Smooth muscle cell (in vitro differentiated cells): Measurements from ENCODE around the gene CPLANE1. TPM values are rescaled to one million over a fixed set of nuclear protein-coding genes. Genes with fewer than 3 reads are reported as not detected.

Experiments used
- DNase-seq: peaks from one replicate; lab custom pipeline; 2025; ENCODE audit not compliant: unreplicated experiment; lab: John Stamatoyannopoulos, UW
- H2AFZ ChIP-seq: fragments of 200-600 bp; sonication (generic); 2 replicates; pipeline ENCODE4 v1.6.0; 2016; ENCODE audit warnings: antibody characterized with exemption, low read depth, mild to moderate bottlenecking
- H3F3A ChIP-seq: fragments of 200-600 bp; sonication (generic); 2 replicates; pipeline ENCODE4 v1.6.0; 2017; ENCODE audit warnings: antibody characterized with exemption, low read depth
- H3K27ac ChIP-seq: fragments of 200-600 bp; sonication (generic); 2 replicates; pipeline ENCODE4 v1.5.1; 2016; ENCODE audit warnings: low read depth, mild to moderate bottlenecking
- H3K27me3 ChIP-seq: fragments of 200-600 bp; sonication (generic); 2 replicates; pipeline ENCODE4 v1.6.1; 2016; ENCODE audit warnings: low read depth, mild to moderate bottlenecking
- H3K36me3 ChIP-seq: fragments of 200-600 bp; sonication (generic); 2 replicates; pipeline ENCODE4 v1.5.1; 2016; ENCODE audit warnings: low read depth
- H3K4me1 ChIP-seq: fragments of 200-600 bp; sonication (generic); 2 replicates; pipeline ENCODE4 v1.5.1; 2016; ENCODE audit warnings: low read depth
- H3K4me2 ChIP-seq: fragments of 200-600 bp; sonication (generic); 2 replicates; pipeline ENCODE4 v1.6.0; 2016; ENCODE audit warnings: mild to moderate bottlenecking
- H3K4me3 ChIP-seq: fragments of 200-600 bp; sonication (generic); 2 replicates; pipeline ENCODE4 v1.5.1; 2016; ENCODE audit warnings: mild to moderate bottlenecking
- H3K79me2 ChIP-seq: fragments of 200-600 bp; sonication (generic); 2 replicates; pipeline ENCODE4 v1.6.0; 2016; ENCODE audit warnings: low read depth, mild to moderate bottlenecking
- H3K9ac ChIP-seq: fragments of 200-600 bp; sonication (generic); 2 replicates; pipeline ENCODE4 v1.6.0; 2016; ENCODE audit warnings: low read depth
- H3K9me3 ChIP-seq: fragments of 200-600 bp; sonication (generic); replicated peaks from 2 replicates; pipeline ENCODE4 v1.5.1; 2016; ENCODE audit warnings: low read depth
- H4K20me1 ChIP-seq: fragments of 200-600 bp; sonication (generic); 2 replicates; pipeline ENCODE4 v1.6.0; 2016; ENCODE audit warnings: low read depth
- WGBS: methylation state at CpG from one replicate; pipeline ENCODE4 v1.1.7; 2016; ENCODE audit warnings: low lambda C conversion rate; 5-methylcytosine and 5-hydroxymethylcytosine counted together
- polyA plus RNA-seq: library from polyadenylated mRNA; unstranded; fragments of >200 nt; fragmentation: Nextera tagmentation; extraction: Ambion mirVana; gene quantifications from 2 replicates; pipeline ENCODE4 v1.2.1, GENCODE V29; 2016
- total RNA-seq: library from RNA; depleted of rRNA; stranded (reverse); fragments of >200 nt; gene quantifications from 2 replicates; pipeline ENCODE4 v1.2.3, GENCODE V29; 2014
- TF ChIP-seq, protein P1 (sequence below): fragments of 200-600 bp; sonication (generic); IDR thresholded peaks from 2 replicates; pipeline ENCODE4 v1.5.1; 2017; ENCODE audit warnings: borderline replicate concordance, mild to moderate bottlenecking, antibody characterized with exemption; ENCODE audit not compliant: insufficient read depth, poor library complexity, severe bottlenecking

CPLANE1 gene
- total and polyA plus RNA-seq, 2 experiments from 2014 or later, result 2.9 to 20.5 TPM

DNA sequence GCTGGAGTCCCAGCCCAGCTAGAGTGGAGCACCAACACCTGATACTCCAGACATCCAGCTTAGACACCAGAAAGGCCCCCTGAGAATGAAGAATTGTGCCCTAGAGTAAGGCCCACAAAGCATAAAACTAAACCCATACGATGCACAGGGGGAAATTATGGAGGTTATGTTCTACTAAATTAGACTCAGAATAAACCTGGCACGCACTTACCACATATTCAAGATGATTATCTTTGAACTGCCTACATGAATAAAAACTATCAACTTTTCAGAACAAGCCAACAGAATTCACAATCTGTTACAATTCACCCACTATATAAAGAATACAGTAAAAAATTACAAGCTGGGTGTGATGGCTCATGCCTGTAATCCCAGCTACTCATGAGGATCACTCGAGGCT, 168.5 kb downstream of the CPLANE1 start:
- no peak overlapping the region for H3K9ac ChIP-seq
- no peaks in the 10 kb centered on the region for H3K27me3 ChIP-seq
- no peak overlapping the region for H3K4me2 ChIP-seq
- DNase-seq, result no peak
- TF ChIP-seq, protein P1, sequence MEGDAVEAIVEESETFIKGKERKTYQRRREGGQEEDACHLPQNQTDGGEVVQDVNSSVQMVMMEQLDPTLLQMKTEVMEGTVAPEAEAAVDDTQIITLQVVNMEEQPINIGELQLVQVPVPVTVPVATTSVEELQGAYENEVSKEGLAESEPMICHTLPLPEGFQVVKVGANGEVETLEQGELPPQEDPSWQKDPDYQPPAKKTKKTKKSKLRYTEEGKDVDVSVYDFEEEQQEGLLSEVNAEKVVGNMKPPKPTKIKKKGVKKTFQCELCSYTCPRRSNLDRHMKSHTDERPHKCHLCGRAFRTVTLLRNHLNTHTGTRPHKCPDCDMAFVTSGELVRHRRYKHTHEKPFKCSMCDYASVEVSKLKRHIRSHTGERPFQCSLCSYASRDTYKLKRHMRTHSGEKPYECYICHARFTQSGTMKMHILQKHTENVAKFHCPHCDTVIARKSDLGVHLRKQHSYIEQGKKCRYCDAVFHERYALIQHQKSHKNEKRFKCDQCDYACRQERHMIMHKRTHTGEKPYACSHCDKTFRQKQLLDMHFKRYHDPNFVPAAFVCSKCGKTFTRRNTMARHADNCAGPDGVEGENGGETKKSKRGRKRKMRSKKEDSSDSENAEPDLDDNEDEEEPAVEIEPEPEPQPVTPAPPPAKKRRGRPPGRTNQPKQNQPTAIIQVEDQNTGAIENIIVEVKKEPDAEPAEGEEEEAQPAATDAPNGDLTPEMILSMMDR, result no peak
- no peak overlapping the region for H3K27ac ChIP-seq
- H3F3A ChIP-seq, result no peaks in the 10 kb centered on the region
- H3K9me3 ChIP-seq, result no peaks in the 10 kb centered on the region
- H3K36me3 ChIP-seq, result peaks cover 5% of the 10 kb centered on the region
- H3K79me2 ChIP-seq, result no peaks in the 10 kb centered on the region
- 86% methylated on average over 3 of the region's 3 CpGs for WGBS
- no peaks in the 10 kb centered on the region for H3K4me1 ChIP-seq
- H4K20me1 ChIP-seq, result no peaks in the 10 kb centered on the region
- no peak overlapping the region for H3K4me3 ChIP-seq
- no peak overlapping the region for H2AFZ ChIP-seq

DNA sequence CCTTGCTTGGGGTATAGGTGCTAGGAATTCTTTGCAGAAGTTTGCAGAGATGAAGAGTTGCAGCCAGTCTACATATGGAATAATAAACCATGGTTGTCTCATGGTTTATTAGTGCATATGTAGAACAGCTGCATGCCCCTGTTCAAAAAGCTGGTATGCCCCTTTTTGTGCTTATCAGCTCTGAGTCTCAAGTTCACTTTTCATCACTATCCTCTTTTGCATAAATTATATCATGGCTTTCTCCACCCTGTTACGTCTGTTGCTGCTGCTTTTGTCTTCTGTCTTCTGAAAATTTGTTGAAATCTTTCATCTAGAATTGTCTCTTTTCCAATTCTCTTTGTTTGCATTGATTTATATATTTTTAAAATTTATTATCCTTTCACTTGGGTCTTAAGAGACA, 172.0 kb downstream of the CPLANE1 start:
- no peak overlapping the region for H3K9ac ChIP-seq
- H4K20me1 ChIP-seq, result no peaks in the 10 kb centered on the region
- no peak overlapping the region for H3K4me3 ChIP-seq
- H3K4me1 ChIP-seq, result no peaks in the 10 kb centered on the region
- no peak for DNase-seq
- H3F3A ChIP-seq, result no peaks in the 10 kb centered on the region
- no peak overlapping the region for H2AFZ ChIP-seq
- no peaks in the 10 kb centered on the region for H3K9me3 ChIP-seq
- TF ChIP-seq, protein P1, result no peak
- 87% methylated on average over 1 of the region's 1 CpG for WGBS
- no peaks in the 10 kb centered on the region for H3K79me2 ChIP-seq
- H3K27me3 ChIP-seq, result no peaks in the 10 kb centered on the region
- H3K4me2 ChIP-seq, result no peak overlapping the region
- H3K27ac ChIP-seq, result no peak overlapping the region
- peaks cover 5% of the 10 kb centered on the region for H3K36me3 ChIP-seq

DNA sequence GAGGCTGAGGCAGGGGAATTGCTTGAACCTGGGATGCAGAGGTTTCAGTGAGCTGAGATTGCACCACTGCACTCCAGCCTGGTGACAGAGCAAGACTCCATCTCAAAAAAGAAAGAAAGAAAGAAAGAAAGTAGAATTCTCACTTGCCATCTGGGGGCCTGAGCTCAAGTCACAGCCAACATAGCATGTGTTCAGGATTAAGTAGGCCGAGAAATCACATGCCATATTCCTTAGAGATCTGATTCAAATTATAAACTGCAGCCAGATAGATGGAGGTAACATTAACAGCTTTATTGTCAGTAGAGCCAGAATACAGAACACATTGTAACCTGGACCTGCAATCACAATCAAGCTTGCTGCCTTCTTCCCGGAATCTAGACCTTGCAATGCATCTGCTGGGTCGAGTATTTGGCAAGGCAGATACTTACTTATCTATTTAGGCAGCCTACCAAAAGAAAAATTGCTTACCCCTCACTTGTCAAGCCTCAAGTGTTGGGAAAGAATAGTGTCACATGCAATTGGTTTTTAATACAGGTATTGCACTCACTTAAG, 173.7 kb downstream of the CPLANE1 start:
- TF ChIP-seq, protein P1, result no peak
- Histone ChIP-seq H3K4me3 (no peak overlapping the region), H3K4me1 (no peaks in the 10 kb centered on the region), H3K9ac (no peak overlapping the region), H4K20me1 (no peaks in the 10 kb centered on the region), H3K4me2 (no peak overlapping the region), H3K27me3 (no peaks in the 10 kb centered on the region), H3F3A (no peaks in the 10 kb centered on the region), H3K79me2 (no peaks in the 10 kb centered on the region), H3K36me3 (peaks cover 5% of the 10 kb centered on the region), H3K27ac (no peak overlapping the region), H3K9me3 (no peaks in the 10 kb centered on the region), H2AFZ (no peak overlapping the region)
- 99% methylated on average over 3 of the region's 3 CpGs for WGBS
- DNase-seq, result no peak

DNA sequence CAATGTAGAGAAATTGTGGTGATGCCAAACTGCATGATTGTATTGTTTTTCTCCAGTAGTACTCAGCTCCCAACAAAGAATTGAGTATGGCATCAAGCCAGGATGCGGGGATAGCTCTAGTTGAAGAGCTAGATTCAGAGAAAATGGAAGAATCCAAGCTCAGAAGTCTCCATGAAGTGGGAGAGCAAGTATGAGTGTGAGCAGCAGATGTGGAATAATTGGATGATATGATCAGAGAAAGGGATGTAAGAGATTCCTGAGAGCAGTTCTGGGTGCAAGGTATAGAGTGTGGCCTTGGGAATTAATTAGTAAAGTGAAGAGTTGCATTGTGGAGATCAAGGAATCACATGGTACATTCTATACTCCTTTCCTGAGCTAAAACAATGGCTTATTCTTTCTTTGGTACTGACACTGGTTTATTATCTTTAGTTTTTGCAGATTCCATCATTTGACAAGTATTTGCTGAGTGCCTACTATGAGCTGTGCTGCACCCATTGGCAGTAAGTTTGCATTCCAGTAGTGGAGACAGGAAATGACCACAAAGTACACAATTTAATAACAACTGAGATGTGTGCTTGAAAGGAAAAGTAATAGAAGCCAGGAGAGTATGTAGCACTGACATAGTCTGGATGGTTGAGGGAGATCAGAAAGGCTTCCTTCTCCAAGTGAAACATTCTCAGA, 177.1 kb downstream of the CPLANE1 start:
- no peaks in the 10 kb centered on the region for H3F3A ChIP-seq
- no peak for DNase-seq
- no peak overlapping the region for H3K9ac ChIP-seq
- TF ChIP-seq, protein P1, result no peak
- no peaks in the 10 kb centered on the region for H3K36me3 ChIP-seq
- no peaks in the 10 kb centered on the region for H3K27me3 ChIP-seq
- H3K4me3 ChIP-seq, result no peak overlapping the region
- no peaks in the 10 kb centered on the region for H3K4me1 ChIP-seq
- no peak overlapping the region for H3K4me2 ChIP-seq
- WGBS, result 92% methylated on average over 1 of the region's 1 CpG
- H3K27ac ChIP-seq, result no peak overlapping the region
- no peaks in the 10 kb centered on the region for H3K79me2 ChIP-seq
- no peak overlapping the region for H2AFZ ChIP-seq
- H3K9me3 ChIP-seq, result no peaks in the 10 kb centered on the region
- H4K20me1 ChIP-seq, result no peaks in the 10 kb centered on the region
